ENCODE measurements around the gene TASP1.

Gene TASP1

GRCh38 chr20:13430346-13431002 lies 208.3 kb downstream of the TASP1 start:
- peaks cover 19 to 41% (median 27%) of the 10 kb centered on the region in 11 experiments for H3K9me3 ChIP-seq (replicated peaks in 1 of 11)
- H3K4me2 ChIP-seq, result peak overlapping the region in 9 of 11 experiments; percentile 4 to 46 (median 18); a peak in 13 of 22 replicates
- TF ChIP-seq Cebpa-rat (IDR thresholded peaks at IDR 0.05), result no peak

GRCh38 chr20:13428684-13429083 lies 210.0 kb downstream of the TASP1 start:
- Histone ChIP-seq H3K9ac (no peak overlapping the region), H3K36me3 (peaks cover 28 to 61% (median 43%) of the 10 kb centered on the region in 11 experiments; a peak in 20 of 22 replicates)

More at GRCh38 chr20:13430346-13431002, 208.3 kb downstream of the TASP1 start:
- H3K36me3 ChIP-seq, result peaks cover 43 to 78% (median 57%) of the 10 kb centered on the region in 11 experiments
- H3K4me3 ChIP-seq, result no peak overlapping the region; a peak in 1 of 20 replicates
- no peaks in the 10 kb centered on the region for H4K20me1 ChIP-seq
- peak overlapping the region in 8 of 11 experiments; percentile 23 to 64 (median 32); a peak in 13 of 22 replicates for H3K27ac ChIP-seq
- H3K4me1 ChIP-seq, result peaks cover 0 to 16% (median 11%) of the 10 kb centered on the region in 10 experiments; a peak in 17 of 20 replicates
- no peak overlapping the region for H3K9ac ChIP-seq
- no peaks in the 10 kb centered on the region for H3K27me3 ChIP-seq

GRCh38 chr20:13426870-13427269 lies 211.9 kb downstream of the TASP1 start:
- Histone ChIP-seq H3K27ac (no peak overlapping the region), H3K36me3 (peaks cover 15 to 43% (median 33%) of the 10 kb centered on the region in 11 experiments; a peak in 20 of 22 replicates), H3K9me3 (replicated peaks in 1 of 11) (peaks cover 19 to 37% (median 27%) of the 10 kb centered on the region in 11 experiments), H4K20me1 (no peaks in the 10 kb centered on the region), H3K4me2 (no peak overlapping the region), H3K9ac (no peak overlapping the region), H3K4me1 (peaks cover 0 to 16% (median 11%) of the 10 kb centered on the region in 10 experiments; a peak in 17 of 20 replicates), H3K4me3 (no peak overlapping the region), H3K27me3 (no peaks in the 10 kb centered on the region)
- no peak for TF ChIP-seq Cebpa-rat (IDR thresholded peaks at IDR 0.05)

More at GRCh38 chr20:13428684-13429083, 210.0 kb downstream of the TASP1 start:
- H4K20me1 ChIP-seq, result no peaks in the 10 kb centered on the region
- no peak for TF ChIP-seq Cebpa-rat (IDR thresholded peaks at IDR 0.05)
- no peaks in the 10 kb centered on the region for H3K27me3 ChIP-seq
- no peak overlapping the region for H3K4me2 ChIP-seq
- H3K9me3 ChIP-seq (replicated peaks in 1 of 11), result peaks cover 19 to 37% (median 27%) of the 10 kb centered on the region in 11 experiments
- peaks cover 0 to 16% (median 11%) of the 10 kb centered on the region in 10 experiments; a peak in 17 of 20 replicates for H3K4me1 ChIP-seq
- no peak overlapping the region for H3K27ac ChIP-seq
- no peak overlapping the region for H3K4me3 ChIP-seq

- H3K4me2 ChIP-seq, result no peak overlapping the region
- H3K9me3 ChIP-seq (replicated peaks in 1 of 11), result peaks cover 10 to 24% (median 15%) of the 10 kb centered on the region in 11 experiments
- no peak overlapping the region for H3K27ac ChIP-seq
- no peak for TF ChIP-seq Cebpa-rat (IDR thresholded peaks at IDR 0.05)
- H3K4me1 ChIP-seq, result peaks cover 0 to 9% (median 7%) of the 10 kb centered on the region in 10 experiments; a peak in 17 of 20 replicates
- H3K4me3 ChIP-seq, result no peak overlapping the region
- H4K20me1 ChIP-seq, result no peaks in the 10 kb centered on the region
- H3K27me3 ChIP-seq, result no peaks in the 10 kb centered on the region
- H3K9ac ChIP-seq, result no peak overlapping the region
- peaks cover 10 to 30% (median 22%) of the 10 kb centered on the region in 11 experiments; a peak in 19 of 22 replicates for H3K36me3 ChIP-seq
Measured at GRCh38 chr20:13425381-13426135, 213.2 kb downstream of the TASP1 start.

- Histone ChIP-seq H3K27ac (no peak overlapping the region), H3K9me3 (replicated peaks in 1 of 11) (peaks cover 0 to 11% (median 5%) of the 10 kb centered on the region in 11 experiments; a peak in 11 of 22 replicates), H3K4me1 (peaks cover 0 to 2% (median 0%) of the 10 kb centered on the region in 10 experiments; a peak in 4 of 20 replicates), H3K4me3 (no peak overlapping the region), H3K36me3 (peaks cover 0 to 23% (median 9%) of the 10 kb centered on the region in 11 experiments; a peak in 15 of 22 replicates), H3K4me2 (no peak overlapping the region), H3K9ac (no peak overlapping the region), H3K27me3 (no peaks in the 10 kb centered on the region), H4K20me1 (no peaks in the 10 kb centered on the region)
- TF ChIP-seq Cebpa-rat (IDR thresholded peaks at IDR 0.05), result no peak
Measured at GRCh38 chr20:13424174-13424833, 214.4 kb downstream of the TASP1 start.

GRCh38 chr20:13423472-13424173 lies 215.1 kb downstream of the TASP1 start:
- H3K9me3 ChIP-seq (replicated peaks in 1 of 11), result peaks cover 0 to 4% (median 0%) of the 10 kb centered on the region in 11 experiments; a peak in 3 of 22 replicates
- no peak overlapping the region for H3K9ac ChIP-seq
- H3K4me2 ChIP-seq, result no peak overlapping the region
- peaks cover 0 to 9% (median 5%) of the 10 kb centered on the region in 10 experiments; a peak in 8 of 20 replicates for H3K4me1 ChIP-seq
- H3K36me3 ChIP-seq, result peaks cover 0 to 21% (median 3%) of the 10 kb centered on the region in 11 experiments; a peak in 7 of 22 replicates
- no peak overlapping the region for H3K27ac ChIP-seq
- TF ChIP-seq Cebpa-rat (IDR thresholded peaks at IDR 0.05), result no peak
- H3K27me3 ChIP-seq, result no peaks in the 10 kb centered on the region
- H3K4me3 ChIP-seq, result no peak overlapping the region
- H4K20me1 ChIP-seq, result no peaks in the 10 kb centered on the region

- TF ChIP-seq Cebpa-rat (IDR thresholded peaks at IDR 0.05), result no peak
- no peaks in the 10 kb centered on the region for H3K9me3 ChIP-seq (replicated peaks in 1 of 11)
- no peak overlapping the region for H3K9ac ChIP-seq
- no peak overlapping the region for H3K4me2 ChIP-seq
- no peak overlapping the region for H3K4me3 ChIP-seq
- no peak overlapping the region for H3K27ac ChIP-seq
- peaks cover 0 to 14% (median 5%) of the 10 kb centered on the region in 10 experiments; a peak in 8 of 20 replicates for H3K4me1 ChIP-seq
- peaks cover 0 to 12% (median 0%) of the 10 kb centered on the region in 11 experiments; a peak in 4 of 22 replicates for H3K36me3 ChIP-seq
- no peaks in the 10 kb centered on the region for H4K20me1 ChIP-seq
- no peaks in the 10 kb centered on the region for H3K27me3 ChIP-seq
Measured at GRCh38 chr20:13422637-13423036, 216.1 kb downstream of the TASP1 start.

GRCh38 chr20:13420625-13421024 lies 218.1 kb downstream of the TASP1 start:
- H3K4me1 ChIP-seq, result peaks cover 0 to 14% (median 5%) of the 10 kb centered on the region in 10 experiments; a peak in 8 of 20 replicates
- H3K27ac ChIP-seq, result no peak overlapping the region
- no peaks in the 10 kb centered on the region for H3K9me3 ChIP-seq (replicated peaks in 1 of 11)
- H3K4me3 ChIP-seq, result no peak overlapping the region
- no peak overlapping the region for H3K9ac ChIP-seq
- no peak overlapping the region for H3K4me2 ChIP-seq
- H3K36me3 ChIP-seq, result peaks cover 7 to 26% (median 14%) of the 10 kb centered on the region in 11 experiments
- TF ChIP-seq Cebpa-rat (IDR thresholded peaks at IDR 0.05), result no peak
- no peaks in the 10 kb centered on the region for H3K27me3 ChIP-seq
- no peaks in the 10 kb centered on the region for H4K20me1 ChIP-seq
